GM18526 (cell line): ENCODE measurements around the gene HIGD1C.

ENCODE experiments used
- POLR2A ChIP-seq: IDR thresholded peaks from 3 replicates; pipeline ENCODE4 v1.6.1; 2011; ENCODE audit not compliant: insufficient read length; ENCODE audit errors: extremely low read depth

The HIGD1C gene

DNA sequence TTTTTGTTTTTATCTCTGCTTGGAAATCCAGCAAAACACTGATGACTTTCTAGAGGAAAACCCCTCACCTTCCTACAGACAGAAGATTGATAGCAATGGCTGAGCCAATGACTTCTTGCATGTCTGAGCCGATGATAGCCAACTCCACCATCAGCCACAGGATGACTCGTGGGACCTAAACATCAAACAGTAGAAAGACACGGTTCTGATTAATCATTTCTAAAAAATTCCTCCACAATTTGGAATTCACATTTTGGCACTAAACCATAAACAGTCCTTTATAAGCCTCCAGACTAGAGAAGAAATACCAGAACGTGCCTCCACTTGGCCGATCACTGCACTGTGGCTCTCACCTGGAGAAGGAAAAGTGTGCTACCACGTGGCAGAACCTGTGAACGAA, 47.9 kb downstream of the HIGD1C start:
- TF ChIP-seq POLR2A, result no peak

DNA sequence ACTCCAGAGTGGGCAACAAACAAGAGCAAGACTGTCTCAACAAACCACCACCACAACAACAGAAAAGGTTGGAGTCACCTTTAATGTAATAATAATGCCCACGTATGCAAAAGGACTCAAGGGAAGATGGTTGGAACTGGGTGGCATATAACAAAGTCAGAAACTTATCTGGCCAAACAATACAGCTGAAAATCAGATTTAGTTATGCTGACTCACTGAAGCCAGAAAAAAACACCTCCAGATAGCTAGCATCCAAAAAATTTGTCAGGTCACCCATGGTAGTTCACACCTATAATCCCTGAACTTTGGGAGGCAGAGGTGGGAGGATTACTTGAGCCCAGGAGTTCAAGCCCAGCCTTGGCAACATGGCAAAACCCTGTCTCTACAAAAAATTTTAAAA, 49.5 kb downstream of the HIGD1C start:
- no peak for TF ChIP-seq POLR2A

- no peak for TF ChIP-seq POLR2A
Measured at GRCh38 chr12:51004504-51004903, 52.2 kb downstream of the HIGD1C start.

- no peak for TF ChIP-seq POLR2A
Measured at GRCh38 chr12:51005030-51005429, 52.7 kb downstream of the HIGD1C start.

DNA sequence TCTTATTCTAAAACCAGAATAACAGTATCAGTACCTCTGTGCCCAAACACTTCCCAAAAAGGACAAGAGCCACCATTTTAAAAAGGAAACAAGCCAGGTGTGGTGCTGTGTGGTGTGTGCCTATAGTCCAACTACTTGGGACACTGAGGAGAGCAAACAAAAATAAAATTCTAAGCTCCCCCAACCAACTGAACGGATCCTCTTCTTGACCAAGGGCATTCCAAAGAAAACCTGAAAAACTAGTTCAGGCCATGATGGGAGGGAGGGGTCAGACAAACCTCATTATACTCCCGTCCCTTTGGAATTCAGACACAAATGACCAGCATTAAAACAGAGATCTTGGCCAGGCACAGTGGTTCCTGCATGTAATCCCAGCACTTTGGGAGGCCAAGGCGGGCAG, 53.3 kb downstream of the HIGD1C start:
- TF ChIP-seq POLR2A, result no peak

DNA sequence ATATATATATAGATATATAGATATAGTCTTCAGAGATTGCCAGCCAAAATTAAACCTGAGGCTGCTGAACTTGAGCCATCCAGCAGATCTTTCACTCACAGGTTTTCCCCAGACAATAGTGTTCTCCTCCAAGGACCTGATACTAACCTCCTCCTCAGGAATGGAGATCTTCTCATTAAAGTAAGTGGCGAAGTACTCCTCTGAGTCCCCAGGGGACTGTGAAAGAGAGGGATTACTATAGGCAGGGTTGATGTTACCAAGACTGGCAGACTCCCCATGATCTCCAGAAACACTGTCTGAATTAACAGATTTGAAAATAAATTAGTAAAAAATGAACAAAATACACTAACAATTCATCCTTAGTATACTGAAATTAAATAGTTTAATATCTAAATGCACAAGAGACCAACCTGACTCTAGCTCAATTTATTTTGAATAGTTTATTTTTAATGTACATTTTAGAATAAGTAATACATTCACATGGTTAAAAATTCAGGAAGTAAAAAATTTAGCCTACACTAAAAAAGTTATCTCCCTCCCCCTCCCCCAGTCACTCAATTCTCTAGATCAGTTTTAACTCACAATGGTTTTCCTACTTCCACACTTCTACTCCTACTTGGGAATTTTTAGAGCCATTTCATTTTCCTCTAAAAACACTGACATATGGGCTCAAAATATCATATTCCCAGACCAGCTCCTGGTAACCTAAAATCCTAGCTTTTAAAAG, 56.1 kb downstream of the HIGD1C start:
- no peak for TF ChIP-seq POLR2A

- TF ChIP-seq POLR2A, result no peak
Measured at GRCh38 chr12:51009056-51009440, 56.7 kb downstream of the HIGD1C start.

DNA sequence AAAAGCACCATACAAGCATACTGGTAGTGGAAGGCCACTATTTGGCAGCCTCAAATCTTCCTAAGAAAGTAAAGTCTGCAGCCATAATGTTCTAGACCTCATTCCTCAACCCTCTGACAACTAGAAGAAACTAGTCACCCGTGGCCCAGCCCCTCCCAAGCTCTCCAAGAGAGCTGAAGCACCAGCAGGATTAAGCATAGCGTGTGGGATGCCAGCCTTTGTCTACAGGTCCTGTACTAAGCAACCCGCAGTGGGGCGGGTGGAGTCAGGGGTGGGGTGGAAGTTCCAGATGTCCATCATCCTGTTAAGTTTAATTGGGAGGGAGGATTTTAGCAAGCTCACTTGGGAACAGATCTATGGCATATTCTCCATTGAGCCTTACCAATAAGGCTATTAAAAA, 59.6 kb downstream of the HIGD1C start:
- no peak for TF ChIP-seq POLR2A

DNA sequence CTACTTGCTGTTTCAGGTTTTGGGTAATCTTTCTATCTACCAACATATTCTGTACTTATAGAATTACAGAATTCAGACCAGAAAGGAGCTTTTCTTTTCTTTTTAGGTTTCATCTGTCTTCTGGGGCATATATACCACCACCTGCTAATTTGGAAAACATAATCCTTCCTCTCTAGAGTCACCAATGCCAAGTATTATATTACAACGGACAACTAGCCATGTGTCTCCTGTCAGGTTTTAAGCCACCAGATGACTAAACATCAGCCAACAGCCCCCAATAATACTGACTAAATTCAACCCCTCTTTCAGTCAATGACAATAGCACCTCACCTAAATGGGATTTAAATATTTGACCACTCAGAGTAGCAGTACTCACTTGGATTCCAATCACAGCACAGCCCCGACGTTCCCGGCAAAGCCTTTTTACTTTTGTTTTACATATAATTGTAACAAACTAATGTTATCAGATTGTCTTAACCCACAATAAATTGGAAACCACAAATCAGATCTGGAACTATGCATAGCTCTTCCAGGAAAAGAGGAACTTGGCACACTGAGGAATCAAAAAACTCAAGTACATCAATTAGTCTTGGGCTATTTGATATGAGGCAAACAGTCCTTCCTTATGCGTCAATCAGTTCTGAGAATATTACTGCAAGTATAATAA, 60.4 kb downstream of the HIGD1C start:
- no peak for TF ChIP-seq POLR2A

GRCh38 chr12:51013441-51013840, 61.1 kb downstream of the HIGD1C start:
- no peak for TF ChIP-seq POLR2A

GRCh38 chr12:51017452-51017851, 65.1 kb downstream of the HIGD1C start:
- no peak for TF ChIP-seq POLR2A

GRCh38 chr12:51018956-51019355, 66.6 kb downstream of the HIGD1C start:
- no peak for TF ChIP-seq POLR2A

DNA sequence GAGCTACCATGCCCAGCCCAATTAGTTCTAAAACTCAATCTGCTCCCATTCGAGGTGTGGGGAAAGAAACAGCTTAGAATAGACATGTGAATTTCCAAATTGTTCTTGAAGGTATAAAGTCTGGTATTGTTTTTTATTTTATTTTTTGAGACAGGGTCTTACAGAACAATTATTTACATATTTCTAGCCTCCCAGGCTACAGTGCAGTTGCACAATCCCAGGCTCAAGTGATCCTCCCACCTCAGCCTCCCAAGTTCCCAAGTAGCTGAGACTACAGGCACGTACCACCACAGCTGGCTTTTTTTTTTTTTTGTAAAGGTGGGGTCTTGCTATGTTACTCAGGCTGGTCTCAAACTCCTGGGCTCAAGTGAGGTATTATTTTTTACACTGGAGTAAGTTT, 67.6 kb downstream of the HIGD1C start:
- TF ChIP-seq POLR2A, result no peak
